H1 (cell line): ENCODE data around the gene SHC1. TPM values are rescaled to one million over a fixed set of nuclear protein-coding genes. Genes with fewer than 3 reads are reported as not detected.
A peak's percentile ranks its signal among the peaks of the same experiment; 100 is the strongest.

ENCODE experiments used
- BACH1 ChIP-seq: IDR thresholded peaks from 2 replicates; pipeline ENCODE4 v1.6.1; 2012; ENCODE audit warnings: low read length, improper control_type of control experiment
- E2F6 ChIP-seq: IDR thresholded peaks from 2 replicates; pipeline ENCODE4 v1.6.1; 2012; ENCODE audit warnings: inconsistent platforms
- POLR2AphosphoS5 ChIP-seq: IDR thresholded peaks from 2 replicates; pipeline ENCODE4 v1.6.1; 2011; ENCODE audit warnings: low read depth, low read length
- polyA plus RNA-seq, 7 experiments: library from polyadenylated mRNA; depleted of rRNA in 3 of 7; stranded (reverse) in 5 of 7; unstranded in 2 of 7; fragments of >200 nt in 5 of 7; fragments of 200-250 nt in 2 of 7; gene quantifications; 1 replicate in 5 of 7; 2 replicates in 1 of 7; 4 replicates in 1 of 7; pipeline versions ENCODE4 v1.2.1 to v1.2.3, GENCODE V29; 2011 to 2013; ENCODE audit warnings: missing spikeins in 2 of 7, mixed read lengths in 2 of 7
- total RNA-seq: library from RNA; stranded (reverse); fragmentation: NEBNext Ultra II Directional; extraction: Animal tissue kit (Norgen Biotek cat#: 25700); gene quantifications from 2 replicates; pipeline ENCODE4 v1.2.1, GENCODE V29; 2021

SHC1 gene
- total and polyA plus RNA-seq, 2 of the 8 experiments (the other 6 are each of a cell fraction or from before 2014, with no cell fraction given): 177 to 212 TPM

- peak; percentile 69 for TF ChIP-seq E2F6
- no peak for TF ChIP-seq BACH1
- peak; percentile 84; the same call in 1 of the 2 replicates for TF ChIP-seq POLR2AphosphoS5
Measured at GRCh38 chr1:154974808-154975408, 4.4 kb upstream of the SHC1 start (continued).
